Transverse colon (tissue), 4 donors: Measurements from ENCODE around the gene DLL4. TPM values are rescaled to one million over a fixed set of nuclear protein-coding genes. Genes with fewer than 3 reads are reported as not detected.

Experiments
- DNase-seq: peaks from one replicate; pipeline ENCODE4 v3.0.0-alpha.2; 2019
- H3K27ac ChIP-seq, 4 donors: fragments of 200-600 bp; sonication (generic); 2 replicates each; pipeline ENCODE4 v1.5.1; 2016 to 2018; ENCODE audit warnings: inconsistent platforms in 4 of 4
- H3K27me3 ChIP-seq: fragments of 200-600 bp; sonication (generic); 2 replicates; pipeline ENCODE4 v1.5.1; 2017; ENCODE audit warnings: inconsistent platforms
- H3K36me3 ChIP-seq, 4 donors: fragments of 200-600 bp; sonication (generic); 2 replicates each; pipeline ENCODE4 v1.5.1; 2017 to 2019; ENCODE audit warnings: inconsistent platforms in 4 of 4
- H3K4me1 ChIP-seq, 4 donors: fragments of 200-600 bp; sonication (generic); 2 replicates each; pipeline ENCODE4 v1.5.1; 2017 to 2020; ENCODE audit warnings: inconsistent platforms in 4 of 4
- H3K4me3 ChIP-seq, 4 donors: fragments of 200-600 bp; sonication (generic); 1 replicate in 1 of 4; 2 replicates in 3 of 4; pipeline versions ENCODE4 v1.5.1 to v1.6.1; 2017 to 2019; ENCODE audit warnings: inconsistent platforms in 4 of 4
- H3K9me3 ChIP-seq, 2 donors: fragments of 200-600 bp; sonication (generic); 2 replicates each; pipeline ENCODE4 v1.5.1; 2017 to 2019; ENCODE audit warnings: inconsistent platforms in 2 of 2
- EP300 ChIP-seq: sonication (generic); formaldehyde crosslinking; IDR thresholded peaks from one replicate; pipeline ENCODE4 v1.6.1; 2017; ENCODE audit warnings: antibody characterized with exemption, low read depth
- POLR2A ChIP-seq: fragments of 450-650 bp; IDR thresholded peaks from one replicate; pipeline ENCODE4 v1.6.1; 2016; ENCODE audit warnings: antibody characterized with exemption, mild to moderate bottlenecking, moderate library complexity
- POLR2AphosphoS5 ChIP-seq, 3 donors: sonication (generic); formaldehyde crosslinking; IDR thresholded peaks; one replicate each; pipeline ENCODE4 v1.6.1; 2016; ENCODE audit warnings: antibody characterized with exemption in 3 of 3
- WGBS, 2 donors: methylation state at CpG; one replicate each; pipeline ENCODE4 v1.1.5; 2018; ENCODE audit warnings: low coverage in 1 of 2; 5-methylcytosine and 5-hydroxymethylcytosine counted together
- in situ Hi-C, 4 donors: fragments of 200-750 bp; cut with MboI; loops; one replicate each; pipeline versions ENCODE4 v1.15.0 to v1.15.1; 2017; ENCODE audit warnings: low sequenced_read_pairs in 3 of 4, low pct_ligation_motif_present in 1 of 4, low pct_unique_long_range_greater_than_20kb in 1 of 4
- intact Hi-C: fragments of 100-400 bp; cut with DNase I; formaldehyde crosslinking; loops from one replicate; pipeline ENCODE4 v1.15.1; 2023; ENCODE audit warnings: low total_unique reads
- total RNA-seq, 4 donors: library from RNA; depleted of rRNA; stranded (reverse); fragments of >200 nt; gene quantifications; one replicate each; pipeline ENCODE4 v1.1.0, GENCODE V29; 2016
- TF ChIP-seq, protein P1 (sequence below), 5 experiments: fragments of 200-600 bp in 3 of 5; fragments of 450-650 bp in 2 of 5; sonication (generic) in 3 of 5; IDR thresholded peaks; 1 replicate in 2 of 5; 2 replicates in 3 of 5; pipeline ENCODE4 v1.5.1; 2016 to 2017; ENCODE audit warnings: antibody characterized with exemption in 5 of 5, inconsistent platforms in 3 of 5, mild to moderate bottlenecking in 2 of 5, moderate library complexity in 1 of 5

DLL4 gene
- total RNA-seq, 4 donors from 2014 or later, result 1.5 to 14.2 (median 10.2) TPM

DNA sequence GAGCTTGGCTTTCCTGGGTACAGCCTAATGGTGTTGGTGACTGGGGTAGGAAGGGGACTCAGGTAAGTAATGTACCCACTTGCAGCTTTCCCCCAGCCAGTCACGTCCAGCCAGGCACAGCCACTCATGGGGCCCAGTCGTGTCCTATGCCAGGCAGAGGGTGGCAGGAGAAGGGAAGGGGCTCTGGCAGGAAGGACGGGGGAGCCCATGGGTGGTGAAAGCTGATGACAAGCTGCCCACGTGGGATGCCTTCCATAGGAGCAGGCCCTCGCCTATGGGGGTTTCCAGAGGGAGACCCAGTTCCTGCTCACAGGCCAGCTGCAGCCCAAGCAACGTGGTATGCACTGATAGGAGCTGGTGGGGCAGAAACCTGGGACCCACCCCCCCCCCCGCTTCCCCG, 34.9 kb downstream of the DLL4 start:
- H3K4me3 ChIP-seq, result no peak overlapping the region
- intact Hi-C loops, result no loop called here
- H3K9me3 ChIP-seq, result no peaks in the 10 kb centered on the region
- TF ChIP-seq POLR2A (no peak), POLR2AphosphoS5 (IDR thresholded peaks at IDR 0.05) (no peak), EP300 (no peak)
- TF ChIP-seq, protein P1, sequence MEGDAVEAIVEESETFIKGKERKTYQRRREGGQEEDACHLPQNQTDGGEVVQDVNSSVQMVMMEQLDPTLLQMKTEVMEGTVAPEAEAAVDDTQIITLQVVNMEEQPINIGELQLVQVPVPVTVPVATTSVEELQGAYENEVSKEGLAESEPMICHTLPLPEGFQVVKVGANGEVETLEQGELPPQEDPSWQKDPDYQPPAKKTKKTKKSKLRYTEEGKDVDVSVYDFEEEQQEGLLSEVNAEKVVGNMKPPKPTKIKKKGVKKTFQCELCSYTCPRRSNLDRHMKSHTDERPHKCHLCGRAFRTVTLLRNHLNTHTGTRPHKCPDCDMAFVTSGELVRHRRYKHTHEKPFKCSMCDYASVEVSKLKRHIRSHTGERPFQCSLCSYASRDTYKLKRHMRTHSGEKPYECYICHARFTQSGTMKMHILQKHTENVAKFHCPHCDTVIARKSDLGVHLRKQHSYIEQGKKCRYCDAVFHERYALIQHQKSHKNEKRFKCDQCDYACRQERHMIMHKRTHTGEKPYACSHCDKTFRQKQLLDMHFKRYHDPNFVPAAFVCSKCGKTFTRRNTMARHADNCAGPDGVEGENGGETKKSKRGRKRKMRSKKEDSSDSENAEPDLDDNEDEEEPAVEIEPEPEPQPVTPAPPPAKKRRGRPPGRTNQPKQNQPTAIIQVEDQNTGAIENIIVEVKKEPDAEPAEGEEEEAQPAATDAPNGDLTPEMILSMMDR (IDR thresholded peaks at IDR 0.05), result no peak
- no peak for DNase-seq
- H3K27me3 ChIP-seq, result no peaks in the 10 kb centered on the region
- in situ Hi-C loops, result no loop called here
- H3K4me1 ChIP-seq, result peaks cover 2 to 11% (median 6%) of the 10 kb centered on the region in 4 donors
- H3K36me3 ChIP-seq, result no peaks in the 10 kb centered on the region
- no peak overlapping the region for H3K27ac ChIP-seq
- 80% methylated on average over 8 of the region's 8 CpGs; no CpG with 5 or more reads in 1 of the 2 donors for WGBS, 2 donors

DNA sequence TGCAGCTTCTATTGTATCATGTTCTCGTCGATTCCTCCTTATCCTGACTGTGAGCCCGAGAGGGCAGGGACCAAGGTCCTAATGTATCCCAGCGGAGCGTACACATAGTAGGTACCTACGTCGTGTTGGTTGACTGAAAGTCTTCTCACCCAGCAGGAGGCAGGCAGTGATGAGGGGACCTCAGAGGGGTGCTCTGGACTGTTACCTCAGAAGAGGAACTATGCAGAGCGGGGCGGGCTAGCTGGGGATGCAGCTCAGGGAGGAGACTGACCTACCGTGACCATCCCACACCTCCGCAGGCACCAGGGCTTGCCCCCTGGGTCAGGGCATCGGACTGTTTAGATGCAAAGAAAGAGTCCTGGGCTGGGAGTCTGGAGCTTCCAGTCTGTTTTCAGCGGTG, 35.5 kb downstream of the DLL4 start:
- H3K27ac ChIP-seq, result no peak overlapping the region
- no peaks in the 10 kb centered on the region for H3K9me3 ChIP-seq
- intact Hi-C loops, result no loop called here
- peaks cover 2 to 11% (median 6%) of the 10 kb centered on the region in 4 donors for H3K4me1 ChIP-seq
- DNase-seq, result no peak
- no peak overlapping the region for H3K4me3 ChIP-seq
- H3K27me3 ChIP-seq, result no peaks in the 10 kb centered on the region
- H3K36me3 ChIP-seq, result no peaks in the 10 kb centered on the region
- 85 to 86% methylated on average over 11 to 13 of the region's 13 CpGs for WGBS, 2 donors
- TF ChIP-seq POLR2A (no peak), EP300 (no peak), POLR2AphosphoS5 (IDR thresholded peaks at IDR 0.05) (no peak)
- TF ChIP-seq, protein P1 (IDR thresholded peaks at IDR 0.05), result no peak
- in situ Hi-C loops, result no loop called here

DNA sequence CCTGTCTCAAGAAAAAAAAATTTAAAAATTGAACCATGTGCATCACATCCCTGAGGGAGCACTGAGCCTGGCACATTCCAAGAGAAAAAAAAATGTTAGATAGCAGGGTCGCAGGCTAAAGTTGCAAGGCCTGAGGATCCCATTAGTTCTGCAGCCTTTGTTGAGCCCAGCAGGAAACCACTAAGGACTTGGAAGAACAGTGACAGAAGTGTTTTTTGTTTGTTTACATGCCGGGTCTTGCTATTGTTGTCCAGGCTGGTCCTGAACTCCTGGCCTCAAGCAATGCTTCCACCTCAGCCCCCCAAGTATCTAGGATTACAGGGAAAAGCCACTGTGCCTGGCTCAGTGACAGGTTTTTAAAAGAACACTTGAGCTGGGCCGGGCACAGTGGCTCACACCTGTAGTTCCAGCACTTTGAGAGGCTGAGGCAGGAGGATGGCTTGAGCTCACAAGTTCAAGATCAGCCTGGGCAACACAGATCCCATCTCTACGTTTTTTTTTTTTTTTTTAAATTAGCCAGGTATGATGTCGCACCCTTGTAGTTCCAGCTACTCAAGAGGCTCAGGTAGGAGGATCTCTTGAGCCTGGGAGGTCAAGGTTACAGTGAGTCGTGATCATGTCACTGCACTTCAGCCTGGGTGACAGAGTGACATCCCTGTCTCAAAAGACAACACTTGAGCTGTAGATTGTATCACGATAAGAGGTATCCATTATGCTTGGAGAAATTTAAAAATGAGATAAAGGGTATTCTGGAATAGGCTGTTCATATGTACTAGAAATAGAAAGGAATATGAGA, 39.3 kb downstream of the DLL4 start:
- intact Hi-C loops, result no loop called here
- TF ChIP-seq POLR2AphosphoS5 (IDR thresholded peaks at IDR 0.05) (no peak), EP300 (no peak), POLR2A (no peak)
- TF ChIP-seq, protein P1 (IDR thresholded peaks at IDR 0.05), result no peak
- no peaks in the 10 kb centered on the region for H3K9me3 ChIP-seq

DNA sequence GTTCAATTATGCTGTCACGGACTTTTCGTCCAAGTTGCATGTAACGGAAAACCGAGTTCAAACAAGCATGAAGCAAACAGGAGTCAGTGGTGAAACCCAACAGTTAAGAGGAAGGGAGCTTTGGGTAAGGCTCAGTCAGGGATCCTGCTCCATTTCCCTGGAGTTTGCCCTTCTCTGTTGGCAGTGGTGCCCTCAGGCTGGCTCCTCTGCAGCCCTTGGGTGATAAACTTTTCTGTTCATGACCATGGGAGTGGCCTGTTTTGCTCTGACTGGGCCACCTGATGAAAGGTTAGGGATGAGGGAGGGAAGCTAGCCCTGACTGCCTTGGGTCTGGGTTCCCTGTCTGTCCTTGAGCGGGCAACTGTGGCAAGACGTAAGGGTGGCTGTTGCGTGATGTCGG, 40.2 kb downstream of the DLL4 start:
- Histone ChIP-seq H3K36me3 (no peaks in the 10 kb centered on the region), H3K4me1 (no peaks in the 10 kb centered on the region), H3K27me3 (no peaks in the 10 kb centered on the region), H3K9me3 (no peaks in the 10 kb centered on the region), H3K27ac (no peak overlapping the region), H3K4me3 (no peak overlapping the region)
- in situ Hi-C loops (no loop called here), intact Hi-C loops (no loop called here)
- DNase-seq, result no peak
- TF ChIP-seq, protein P1 (IDR thresholded peaks at IDR 0.05), result no peak
- no peak for TF ChIP-seq EP300
- no peak for TF ChIP-seq POLR2A
- no peak for TF ChIP-seq POLR2AphosphoS5 (IDR thresholded peaks at IDR 0.05)
- 91 to 95% methylated on average over 8 of the region's 8 CpGs for WGBS, 2 donors

More for the DNA sequence above, 39.3 kb downstream of the DLL4 start:
- DNase-seq, result no peak
- in situ Hi-C loops, result no loop called here
- no peak overlapping the region for H3K27ac ChIP-seq
- no peaks in the 10 kb centered on the region for H3K27me3 ChIP-seq
- no peak overlapping the region for H3K4me3 ChIP-seq
- no peaks in the 10 kb centered on the region for H3K36me3 ChIP-seq
- WGBS, 2 donors, result 69 to 70% methylated on average over 4 to 7 of the region's 7 CpGs
- no peaks in the 10 kb centered on the region for H3K4me1 ChIP-seq
